IPS-20b (cell line): ENCODE data around the gene CLTB.

ENCODE experiments used
- H3K27ac ChIP-seq: one replicate; pipeline ENCODE4 v1.5.1; 2013; ENCODE audit warnings: low read length
- H3K27me3 ChIP-seq: 2 replicates; pipeline ENCODE4 v1.6.1; 2013; ENCODE audit warnings: mild to moderate bottlenecking, low read length, inconsistent platforms; ENCODE audit not compliant: insufficient read depth
- H3K36me3 ChIP-seq: 2 replicates; pipeline ENCODE4 v1.6.1; 2013; ENCODE audit warnings: low read depth, mild to moderate bottlenecking, inconsistent platforms, low read length, moderate library complexity; ENCODE audit not compliant: insufficient read depth
- H3K4me1 ChIP-seq: 2 replicates; pipeline ENCODE4 v1.6.1; 2013; ENCODE audit warnings: mild to moderate bottlenecking, control low read depth, inconsistent platforms, low read length, moderate library complexity; ENCODE audit not compliant: insufficient read depth
- H3K4me3 ChIP-seq: 2 replicates; pipeline ENCODE4 v1.5.1; 2013; ENCODE audit warnings: mild to moderate bottlenecking, low read length, inconsistent platforms
- H3K9ac ChIP-seq: 2 replicates; pipeline ENCODE4 v1.6.1; 2013; ENCODE audit warnings: low read depth, mild to moderate bottlenecking, inconsistent platforms, low read length, moderate library complexity
- H3K9me3 ChIP-seq: 2 replicates; pipeline ENCODE4 v1.6.1; 2013; ENCODE audit warnings: mild to moderate bottlenecking, low read depth, low read length, inconsistent platforms; ENCODE audit not compliant: insufficient read depth

The CLTB gene

DNA sequence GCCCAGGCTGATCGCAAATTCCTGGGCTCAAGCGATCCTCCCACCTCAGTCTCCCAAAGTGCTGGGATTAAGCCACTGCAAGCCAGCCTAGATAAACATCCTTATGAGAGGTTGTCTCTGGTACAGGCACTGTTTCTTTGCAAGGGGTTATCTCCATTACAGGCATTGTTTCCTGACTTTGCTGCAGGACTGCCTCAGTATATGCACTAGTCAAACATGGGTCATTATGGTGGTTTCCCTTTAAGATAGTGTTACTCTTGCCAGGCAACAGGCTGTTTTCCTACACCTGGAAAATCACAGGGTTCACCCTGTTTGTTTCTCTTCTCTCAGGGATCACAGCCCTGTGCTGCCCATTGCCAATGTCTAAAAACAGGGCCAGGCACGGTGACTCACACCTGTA is 7.8 kb upstream of the CLTB start:
- no peaks in the 10 kb centered on the region for H3K4me1 ChIP-seq
- no peaks in the 10 kb centered on the region for H3K36me3 ChIP-seq
- peaks cover 30% of the 10 kb centered on the region for H3K9me3 ChIP-seq
- H3K27me3 ChIP-seq: no peaks in the 10 kb centered on the region
- no peak overlapping the region for H3K27ac ChIP-seq
- H3K9ac ChIP-seq: no peak overlapping the region
- H3K4me3 ChIP-seq: no peak overlapping the region

DNA sequence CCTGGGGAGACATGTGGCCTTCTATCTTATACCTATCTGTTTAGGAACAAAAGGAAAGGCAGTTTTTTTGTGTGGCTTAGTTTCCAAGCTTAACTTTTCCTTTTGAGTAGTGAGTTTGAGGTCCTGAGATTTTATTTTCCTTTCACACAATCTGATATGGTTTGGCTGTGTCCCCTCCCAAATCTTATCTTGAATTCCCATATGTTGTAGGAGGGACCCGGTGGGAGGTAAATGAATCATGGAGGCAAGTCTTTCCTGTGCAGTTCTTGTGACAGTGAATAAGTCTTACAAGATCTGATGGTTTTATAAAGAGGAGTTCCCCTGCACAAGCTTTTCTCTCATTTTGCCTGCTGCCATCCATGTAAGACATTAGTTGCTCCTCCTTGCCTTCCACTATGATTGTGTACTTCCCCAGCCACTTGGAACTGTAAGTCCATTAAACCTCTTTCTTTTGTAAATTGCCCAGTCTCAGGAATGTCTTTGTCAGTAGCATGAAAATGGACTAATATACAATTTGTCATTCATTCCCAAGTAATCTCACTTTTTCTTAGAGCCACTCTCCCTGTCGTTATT is 4.7 kb upstream of the CLTB start:
- no peak overlapping the region for H3K9ac ChIP-seq
- H3K9me3 ChIP-seq: peaks cover 30% of the 10 kb centered on the region
- H3K4me1 ChIP-seq: no peaks in the 10 kb centered on the region
- peaks cover 19% of the 10 kb centered on the region for H3K27me3 ChIP-seq
- H3K27ac ChIP-seq: no peak overlapping the region
- no peaks in the 10 kb centered on the region for H3K36me3 ChIP-seq
- H3K4me3 ChIP-seq: no peak overlapping the region

GRCh38 chr5:176420086-176420485 is 3.7 kb upstream of the CLTB start:
- Histone ChIP-seq H3K4me3 (no peak overlapping the region), H3K36me3 (no peaks in the 10 kb centered on the region), H3K27ac (no peak overlapping the region), H3K9me3 (peaks cover 23% of the 10 kb centered on the region), H3K4me1 (no peaks in the 10 kb centered on the region), H3K27me3 (peaks cover 29% of the 10 kb centered on the region), H3K9ac (no peak overlapping the region)

DNA sequence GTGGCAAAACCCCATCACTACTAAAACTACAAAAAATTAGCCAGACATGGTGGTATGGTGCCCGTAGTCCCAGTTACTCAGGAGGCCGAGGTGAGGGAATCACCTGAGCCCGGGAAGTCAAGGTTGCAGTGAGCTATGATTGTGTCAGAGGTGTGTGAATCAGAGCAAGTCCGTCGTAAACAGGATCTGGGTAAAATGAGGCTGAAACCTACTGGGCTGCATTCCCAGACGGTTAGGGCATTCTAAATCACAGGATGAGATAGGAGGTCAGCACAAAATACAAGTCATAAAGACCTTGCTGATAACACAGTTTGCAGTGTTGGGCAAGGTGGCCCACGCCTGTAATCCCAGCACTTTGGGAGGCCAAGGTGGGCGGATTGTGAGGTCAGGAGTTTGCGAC is 1.9 kb upstream of the CLTB start:
- H3K9ac ChIP-seq: no peak overlapping the region
- H3K27me3 ChIP-seq: peaks cover 30% of the 10 kb centered on the region
- H3K4me3 ChIP-seq: no peak overlapping the region
- no peaks in the 10 kb centered on the region for H3K36me3 ChIP-seq
- no peak overlapping the region for H3K27ac ChIP-seq
- H3K9me3 ChIP-seq: peaks cover 23% of the 10 kb centered on the region
- H3K4me1 ChIP-seq: no peaks in the 10 kb centered on the region

DNA sequence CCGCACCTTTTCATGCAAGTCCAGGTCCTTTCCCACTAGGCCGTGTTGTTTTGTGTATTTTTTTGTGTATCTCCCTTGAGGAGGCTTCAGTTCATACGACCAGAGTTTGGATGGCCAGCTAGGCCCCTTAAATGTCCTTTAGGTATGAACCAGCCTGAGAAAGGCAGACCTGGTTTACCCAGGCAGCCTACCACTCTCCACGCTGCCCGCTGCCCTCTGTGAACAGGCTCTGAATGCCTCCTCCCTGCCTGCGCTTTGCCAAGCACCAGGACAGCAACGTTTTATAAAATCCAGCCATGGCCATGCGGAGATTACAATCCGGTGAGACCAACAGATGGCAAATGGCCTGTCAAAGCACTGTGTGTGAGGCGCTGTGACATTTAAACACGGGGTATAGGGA is 626 bp upstream of the CLTB start:
- H3K9me3 ChIP-seq: peaks cover 16% of the 10 kb centered on the region
- peak overlapping the region; percentile 19; the same call in 1 of the 2 replicates for H3K9ac ChIP-seq
- H3K27ac ChIP-seq: no peak overlapping the region
- H3K4me3 ChIP-seq: peak overlapping the region; percentile 58; the same call in 1 of the 2 replicates
- H3K27me3 ChIP-seq: peaks cover 30% of the 10 kb centered on the region
- no peaks in the 10 kb centered on the region for H3K4me1 ChIP-seq
- no peaks in the 10 kb centered on the region for H3K36me3 ChIP-seq

GRCh38 chr5:176415240-176415951 is 943 bp downstream of the CLTB start:
- peaks cover 3% of the 10 kb centered on the region for H3K9me3 ChIP-seq
- H3K36me3 ChIP-seq: no peaks in the 10 kb centered on the region
- H3K27ac ChIP-seq: no peak overlapping the region
- H3K27me3 ChIP-seq: peaks cover 30% of the 10 kb centered on the region
- no peaks in the 10 kb centered on the region for H3K4me1 ChIP-seq
- H3K9ac ChIP-seq: peak overlapping the region; percentile 63; the same call in 1 of the 2 replicates
- peak overlapping the region; percentile 76 for H3K4me3 ChIP-seq

DNA sequence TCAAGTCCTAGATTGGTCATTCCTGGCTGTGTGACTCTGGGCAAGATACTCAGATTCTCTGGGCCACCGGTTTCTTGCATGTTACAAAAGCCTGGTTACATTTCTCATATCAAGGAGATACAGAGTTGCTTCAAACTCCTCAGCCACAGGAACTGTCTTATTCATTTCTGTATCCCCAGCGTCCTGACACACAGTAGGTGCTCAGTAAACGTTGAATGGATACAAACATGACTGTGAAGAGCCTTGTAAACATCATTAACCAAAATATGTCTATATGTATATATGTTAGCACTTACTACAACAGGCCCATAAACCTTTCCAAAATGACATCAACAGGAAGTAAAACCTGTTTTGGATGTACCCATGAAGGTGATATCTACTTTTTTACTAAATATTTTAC is 1.6 kb downstream of the CLTB start:
- H3K9ac ChIP-seq: no peak overlapping the region
- H3K27ac ChIP-seq: no peak overlapping the region
- no peaks in the 10 kb centered on the region for H3K36me3 ChIP-seq
- H3K27me3 ChIP-seq: peaks cover 30% of the 10 kb centered on the region
- no peaks in the 10 kb centered on the region for H3K4me1 ChIP-seq
- H3K9me3 ChIP-seq: no peaks in the 10 kb centered on the region; the same call in 1 of the 2 replicates
- H3K4me3 ChIP-seq: no peak overlapping the region

GRCh38 chr5:176413709-176414191 is 2.6 kb downstream of the CLTB start:
- Histone ChIP-seq H3K4me1 (no peaks in the 10 kb centered on the region), H3K27ac (no peak overlapping the region), H3K27me3 (peaks cover 30% of the 10 kb centered on the region), H3K4me3 (no peak overlapping the region), H3K9me3 (no peaks in the 10 kb centered on the region), H3K36me3 (no peaks in the 10 kb centered on the region), H3K9ac (no peak overlapping the region)

DNA sequence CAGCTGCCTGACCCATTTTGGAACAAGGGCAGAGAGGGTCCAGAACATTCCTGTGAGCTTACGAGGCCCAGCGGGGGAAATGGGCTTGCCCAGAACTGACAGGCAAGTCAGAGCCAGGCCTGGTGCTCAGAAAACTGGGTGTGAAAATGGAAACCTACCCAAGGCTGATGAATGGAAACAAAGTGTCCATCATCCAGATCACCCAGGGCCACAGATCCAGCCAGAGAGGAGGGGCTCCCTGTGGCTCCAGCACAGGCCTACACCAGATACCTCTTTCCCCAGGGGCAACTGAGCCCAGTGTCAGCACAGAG is 3.1 kb downstream of the CLTB start:
- H3K4me1 ChIP-seq: no peaks in the 10 kb centered on the region
- no peak overlapping the region for H3K27ac ChIP-seq
- H3K4me3 ChIP-seq: no peak overlapping the region
- H3K9ac ChIP-seq: no peak overlapping the region
- H3K36me3 ChIP-seq: no peaks in the 10 kb centered on the region
- peaks cover 27% of the 10 kb centered on the region for H3K27me3 ChIP-seq
- no peaks in the 10 kb centered on the region for H3K9me3 ChIP-seq

GRCh38 chr5:176412517-176413254 is 3.7 kb downstream of the CLTB start:
- no peaks in the 10 kb centered on the region for H3K36me3 ChIP-seq
- no peak overlapping the region for H3K27ac ChIP-seq
- peaks cover 22% of the 10 kb centered on the region for H3K27me3 ChIP-seq
- no peak overlapping the region for H3K4me3 ChIP-seq
- H3K9me3 ChIP-seq: no peaks in the 10 kb centered on the region
- H3K4me1 ChIP-seq: no peaks in the 10 kb centered on the region
- H3K9ac ChIP-seq: no peak overlapping the region

- Histone ChIP-seq H3K27ac (no peak overlapping the region), H3K9ac (no peak overlapping the region), H3K4me3 (no peak overlapping the region), H3K9me3 (no peaks in the 10 kb centered on the region), H3K27me3 (peaks cover 6% of the 10 kb centered on the region; the same call in 1 of the 2 replicates), H3K36me3 (no peaks in the 10 kb centered on the region), H3K4me1 (no peaks in the 10 kb centered on the region)
Measured at GRCh38 chr5:176410486-176411180, 5.7 kb downstream of the CLTB start.
